Hepatocyte (in vitro differentiated cells): ENCODE measurements around the gene SH2D7. TPM values are rescaled to one million over a fixed set of nuclear protein-coding genes. Genes with fewer than 3 reads are reported as not detected.
A peak's percentile ranks its signal among the peaks of the same experiment; 100 is the strongest.

Experiments used
- DNase-seq: peaks from one replicate; pipeline ENCODE4 v3.0.0-alpha.2; 2016; ENCODE audit warnings: low spot score
- H2AFZ ChIP-seq: fragments of 200-600 bp; sonication (generic); 2 replicates; pipeline ENCODE4 v1.6.0; 2016; ENCODE audit warnings: antibody characterized with exemption, mild to moderate bottlenecking
- H3K27ac ChIP-seq: fragments of 200-600 bp; sonication (generic); 2 replicates; pipeline ENCODE4 v1.5.1; 2016; ENCODE audit warnings: mild to moderate bottlenecking
- H3K27me3 ChIP-seq: fragments of 200-600 bp; sonication (generic); 2 replicates; pipeline ENCODE4 v1.6.1; 2016
- H3K36me3 ChIP-seq: fragments of 200-600 bp; sonication (generic); replicated peaks from 2 replicates; pipeline ENCODE4 v1.5.1; 2016; ENCODE audit warnings: low read depth; ENCODE audit not compliant: insufficient read depth
- H3K4me1 ChIP-seq: fragments of 200-600 bp; sonication (generic); 2 replicates; pipeline ENCODE4 v1.5.1; 2016; ENCODE audit warnings: mild to moderate bottlenecking, moderate library complexity; ENCODE audit not compliant: insufficient read depth
- H3K4me2 ChIP-seq: fragments of 200-600 bp; sonication (generic); 2 replicates; pipeline ENCODE4 v1.6.0; 2016
- H3K4me3 ChIP-seq: fragments of 200-600 bp; sonication (generic); 2 replicates; pipeline ENCODE4 v1.5.1; 2016; ENCODE audit warnings: mild to moderate bottlenecking
- H3K79me2 ChIP-seq: fragments of 200-600 bp; sonication (generic); 2 replicates; pipeline ENCODE4 v1.6.0; 2017; ENCODE audit warnings: mild to moderate bottlenecking
- H3K9me2 ChIP-seq: fragments of 200-600 bp; sonication (generic); replicated peaks from 2 replicates; pipeline ENCODE4 v1.6.0; 2017; ENCODE audit warnings: mild to moderate bottlenecking; ENCODE audit not compliant: insufficient read depth
- H3K9me3 ChIP-seq: fragments of 200-600 bp; sonication (generic); 2 replicates; pipeline ENCODE4 v1.5.1; 2016; ENCODE audit warnings: low read depth, mild to moderate bottlenecking
- H4K20me1 ChIP-seq: fragments of 200-600 bp; sonication (generic); 2 replicates; pipeline ENCODE4 v1.6.0; 2016; ENCODE audit warnings: mild to moderate bottlenecking; ENCODE audit not compliant: insufficient read depth, poor library complexity, severe bottlenecking
- CTCF ChIP-seq: fragments of 200-600 bp; sonication (generic); IDR thresholded peaks from 2 replicates; pipeline ENCODE4 v1.5.1; 2016; ENCODE audit warnings: antibody characterized with exemption, mild to moderate bottlenecking; ENCODE audit not compliant: poor library complexity
- EZH2 ChIP-seq: fragments of 200-600 bp; sonication (generic); IDR thresholded peaks from 2 replicates; pipeline ENCODE4 v1.6.1; 2016; ENCODE audit warnings: antibody characterized with exemption, mild to moderate bottlenecking, borderline replicate concordance
- EZH2phosphoT487 ChIP-seq: fragments of 200-600 bp; sonication (generic); IDR thresholded peaks from one replicate; pipeline ENCODE4 v1.6.1; 2018; ENCODE audit warnings: antibody characterized with exemption, mild to moderate bottlenecking, low read depth, moderate library complexity; ENCODE audit not compliant: unreplicated experiment, severe bottlenecking
- WGBS: methylation state at CpG from one replicate; pipeline ENCODE4 v1.1.6; 2016; ENCODE audit warnings: low lambda C conversion rate; ENCODE audit errors: missing lambda C conversion rate; 5-methylcytosine and 5-hydroxymethylcytosine counted together
- polyA plus RNA-seq: library from polyadenylated mRNA; unstranded; fragments of >200 nt; fragmentation: Nextera tagmentation; extraction: Ambion mirVana; gene quantifications from 2 replicates; pipeline ENCODE4 v1.2.1, GENCODE V29; 2016
- total RNA-seq: library from RNA; depleted of rRNA; stranded (reverse); fragments of >200 nt; gene quantifications from 2 replicates; pipeline ENCODE4 v1.2.3, GENCODE V29; 2014

SH2D7 gene
- total and polyA plus RNA-seq, 2 experiments from 2014 or later, result 0.22 TPM; not detected in 1

DNA sequence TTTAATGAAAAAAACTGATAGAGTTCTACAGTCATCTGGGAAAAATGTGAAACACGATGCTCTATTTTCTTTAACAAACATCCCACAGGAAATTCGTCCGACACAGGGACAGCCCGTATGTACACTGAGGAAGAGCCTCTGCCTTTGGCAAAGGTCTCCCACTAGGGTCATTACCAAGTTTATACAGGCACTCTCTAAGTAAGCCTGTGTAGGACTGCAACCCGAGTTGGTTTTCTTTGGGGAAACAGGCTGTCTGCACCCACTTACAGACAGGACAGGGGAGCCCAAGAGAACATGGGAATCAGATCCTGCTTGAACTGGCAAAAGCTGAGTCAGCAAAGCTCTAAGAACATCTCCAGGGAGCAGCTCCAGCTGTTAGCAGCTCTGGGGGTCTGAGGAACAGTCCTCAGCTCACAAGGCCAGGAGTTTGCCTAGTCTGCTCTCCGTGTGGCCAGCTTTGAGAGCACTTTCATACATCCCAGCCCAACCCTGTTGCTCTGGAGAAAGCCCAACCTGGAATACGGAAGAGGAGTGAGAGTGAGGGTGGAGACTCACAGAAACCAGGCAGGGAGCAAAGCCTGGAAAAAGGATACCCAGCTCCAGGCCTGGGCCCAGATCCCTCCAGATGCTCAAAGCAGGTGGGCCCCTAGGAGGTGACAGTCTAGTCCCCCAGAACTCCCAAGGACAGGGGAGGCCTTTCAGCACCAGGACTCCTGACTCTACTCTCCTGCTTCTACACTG lies 16.7 kb upstream of the SH2D7 start:
- H3K27me3 ChIP-seq, result no peaks in the 10 kb centered on the region
- TF ChIP-seq EZH2 (no peak), EZH2phosphoT487 (no peak), CTCF (no peak)
- H3K79me2 ChIP-seq, result peaks cover 58% of the 10 kb centered on the region
- H4K20me1 ChIP-seq, result no peaks in the 10 kb centered on the region
- WGBS, result 27% methylated on average over 7 of the region's 7 CpGs
- H3K9me3 ChIP-seq, result no peaks in the 10 kb centered on the region
- no peaks in the 10 kb centered on the region for H3K9me2 ChIP-seq
- H3K4me3 ChIP-seq, result peak overlapping the region; percentile 98
- H3K4me1 ChIP-seq, result peaks cover 40% of the 10 kb centered on the region
- DNase-seq, result peak; percentile 82
- H3K27ac ChIP-seq, result peak overlapping the region; percentile 93
- no peak overlapping the region for H2AFZ ChIP-seq
- H3K4me2 ChIP-seq, result peak overlapping the region; percentile 92
- H3K36me3 ChIP-seq, result no peaks in the 10 kb centered on the region

GRCh38 chr15:78076231-78077052 lies 15.9 kb upstream of the SH2D7 start:
- Histone ChIP-seq H3K9me3 (no peaks in the 10 kb centered on the region), H3K79me2 (peaks cover 50% of the 10 kb centered on the region), H2AFZ (peak overlapping the region; percentile 70), H3K36me3 (no peaks in the 10 kb centered on the region), H3K27ac (peak overlapping the region; percentile 93), H4K20me1 (no peaks in the 10 kb centered on the region), H3K27me3 (no peaks in the 10 kb centered on the region), H3K4me3 (peak overlapping the region; percentile 98), H3K4me2 (peak overlapping the region; percentile 92), H3K9me2 (no peaks in the 10 kb centered on the region), H3K4me1 (peaks cover 39% of the 10 kb centered on the region)
- no peak for DNase-seq
- 61% methylated on average over 17 of the region's 17 CpGs for WGBS
- TF ChIP-seq EZH2 (no peak), CTCF (no peak), EZH2phosphoT487 (no peak)

GRCh38 chr15:78077053-78077870 lies 15.1 kb upstream of the SH2D7 start, which contains the start of gene TBC1D2B:
TBC1D2B (minus strand) TSS chr15:78077711; CDS start chr15:78077652, 59 bp downstream.
- DNase-seq, result peak; percentile 85
- Histone ChIP-seq H3K4me3 (peak within 1 kb of the TSS; percentile 98), H3K27me3 (no peaks in the 10 kb centered on the region), H3K79me2 (peaks cover 43% of the 10 kb centered on the region), H3K36me3 (no peaks in the 10 kb centered on the region), H4K20me1 (no peaks in the 10 kb centered on the region), H3K4me1 (peaks cover 36% of the 10 kb centered on the region), H2AFZ (peak within 1 kb of the TSS; percentile 87), H3K4me2 (peak within 1 kb of the TSS; percentile 97), H3K27ac (peak within 1 kb of the TSS; percentile 93), H3K9me2 (no peaks in the 10 kb centered on the region), H3K9me3 (no peaks in the 10 kb centered on the region)
- under 1% methylated on average over 47 of the region's 104 CpGs for WGBS
- no peak for TF ChIP-seq CTCF
